Activated gamma-delta T cell treated with anti-CD3 and anti-CD28 coated beads, Interleukin-2, amount 50 U/mL, for 16 hours (primary cell): Measurements from ENCODE around the gene ZNF384.

ENCODE experiments used
- DNase-seq: peaks from one replicate; pipeline ENCODE4 v3.0.0-alpha.2; 2020; ENCODE audit warnings: low read depth

The ZNF384 gene

GRCh38 chr12:6620885-6621274 is 68.3 kb downstream of the ZNF384 start:
- no peak for DNase-seq

GRCh38 chr12:6620137-6620884 is 68.9 kb downstream of the ZNF384 start:
- no peak for DNase-seq

- DNase-seq: no peak
These were observed 70.5 kb downstream of the ZNF384 start for GRCh38 chr12:6618483-6619225.
